ENCODE results near the gene MYL1.

Gene MYL1

GRCh38 chr2:210356944-210357343 is 42.0 kb upstream of the MYL1 start:
- Histone ChIP-seq H3K23ac (ENCODE audit: low read depth, low read length, poor library complexity) (no peak overlapping the region), H2BK15ac (ENCODE audit: low read length) (no peak overlapping the region), H2AFZ (ENCODE audit: low read length) (no peak overlapping the region), H3K18ac (ENCODE audit: low read length) (no peak overlapping the region), H3K4me2 (ENCODE audit: insufficient read depth, low read length, poor library complexity, severe bottlenecking) (no peak overlapping the region), H4K91ac (ENCODE audit: low read depth, low read length, poor library complexity) (no peak overlapping the region), H2BK120ac (ENCODE audit: low read depth, low read length) (no peak overlapping the region), H3K4ac (ENCODE audit: low read length) (no peak overlapping the region), H3K4me1 (ENCODE audit: control insufficient read depth in 2 of 2, insufficient read depth in 1 of 2, low read depth in 1 of 2, low read length in 2 of 2) (no peaks in the 10 kb centered on the region), H4K8ac (ENCODE audit: low read depth, low read length) (no peak overlapping the region), H3K27me3 (ENCODE audit: control insufficient read depth in 3 of 3, insufficient read depth in 3 of 3, low read depth in 1 of 3, low read length in 3 of 3) (no peaks in the 10 kb centered on the region), H3K9me3 (replicated peaks in 1 of 2; ENCODE audit: control insufficient read depth in 2 of 2, insufficient read depth in 1 of 2, low read depth in 1 of 2, low read length in 2 of 2) (no peaks in the 10 kb centered on the region), H3K79me1 (ENCODE audit: low read depth, low read length) (no peaks in the 10 kb centered on the region), H2AK5ac (ENCODE audit: low read depth, low read length) (no peak overlapping the region), H2BK5ac (ENCODE audit: low read length) (no peak overlapping the region), H3K4me3 (ENCODE audit: low read length in 2 of 2) (no peak overlapping the region), H3K14ac (ENCODE audit: low read length) (no peak overlapping the region), H3K9ac (ENCODE audit: low read depth, low read length, poor library complexity) (no peak overlapping the region), H2BK12ac (ENCODE audit: low read length) (no peak overlapping the region), H3K36me3 (replicated peaks in 1 of 2; ENCODE audit: control insufficient read depth in 2 of 2, insufficient read depth in 2 of 2, low read length in 2 of 2) (no peaks in the 10 kb centered on the region), H3K27ac (replicated peaks; ENCODE audit: low read length) (no peak overlapping the region)
- no peak for DNase-seq (ENCODE audit: low spot score)
- WGBS, 2 donors (ENCODE audit: extremely low coverage in 2 of 2, insufficient read length in 2 of 2, insufficient replicate concordance in 1 of 2): no CpG with 5 or more reads among the region's 3 CpGs

- Histone ChIP-seq H3K4ac (ENCODE audit: low read length) (no peak overlapping the region), H3K9ac (ENCODE audit: low read depth, low read length, poor library complexity) (no peak overlapping the region), H3K27me3 (ENCODE audit: control insufficient read depth in 3 of 3, insufficient read depth in 3 of 3, low read depth in 1 of 3, low read length in 3 of 3) (no peaks in the 10 kb centered on the region), H2AK5ac (ENCODE audit: low read depth, low read length) (no peak overlapping the region), H3K4me1 (ENCODE audit: control insufficient read depth in 2 of 2, insufficient read depth in 1 of 2, low read depth in 1 of 2, low read length in 2 of 2) (no peaks in the 10 kb centered on the region), H2BK120ac (ENCODE audit: low read depth, low read length) (no peak overlapping the region), H3K9me3 (replicated peaks in 1 of 2; ENCODE audit: control insufficient read depth in 2 of 2, insufficient read depth in 1 of 2, low read depth in 1 of 2, low read length in 2 of 2) (peaks cover 0 to 1% of the 10 kb centered on the region in 2 donors), H2BK5ac (ENCODE audit: low read length) (no peak overlapping the region), H2BK12ac (ENCODE audit: low read length) (no peak overlapping the region), H3K23ac (ENCODE audit: low read depth, low read length, poor library complexity) (no peak overlapping the region), H3K4me3 (ENCODE audit: low read length in 2 of 2) (no peak overlapping the region), H3K79me1 (ENCODE audit: low read depth, low read length) (no peaks in the 10 kb centered on the region), H3K27ac (replicated peaks; ENCODE audit: low read length) (no peak overlapping the region), H2BK15ac (ENCODE audit: low read length) (no peak overlapping the region), H2AFZ (ENCODE audit: low read length) (no peak overlapping the region), H3K36me3 (replicated peaks in 1 of 2; ENCODE audit: control insufficient read depth in 2 of 2, insufficient read depth in 2 of 2, low read length in 2 of 2) (no peaks in the 10 kb centered on the region), H4K8ac (ENCODE audit: low read depth, low read length) (no peak overlapping the region), H3K14ac (ENCODE audit: low read length) (no peak overlapping the region), H3K18ac (ENCODE audit: low read length) (no peak overlapping the region), H3K4me2 (ENCODE audit: insufficient read depth, low read length, poor library complexity, severe bottlenecking) (no peak overlapping the region), H4K91ac (ENCODE audit: low read depth, low read length, poor library complexity) (no peak overlapping the region)
- DNase-seq (ENCODE audit: low spot score): no peak
- no CpG with 5 or more reads among the region's 2 CpGs for WGBS, 2 donors (ENCODE audit: extremely low coverage in 2 of 2, insufficient read length in 2 of 2, insufficient replicate concordance in 1 of 2)
Measured at GRCh38 chr2:210337159-210337558, 22.2 kb upstream of the MYL1 start.

- Histone ChIP-seq H2BK15ac (ENCODE audit: low read length) (no peak overlapping the region), H3K9ac (ENCODE audit: low read depth, low read length, poor library complexity) (no peak overlapping the region), H3K27me3 (ENCODE audit: control insufficient read depth in 3 of 3, insufficient read depth in 3 of 3, low read depth in 1 of 3, low read length in 3 of 3) (no peaks in the 10 kb centered on the region), H3K4me1 (ENCODE audit: control insufficient read depth in 2 of 2, insufficient read depth in 1 of 2, low read depth in 1 of 2, low read length in 2 of 2) (no peaks in the 10 kb centered on the region), H3K14ac (ENCODE audit: low read length) (no peak overlapping the region), H3K18ac (ENCODE audit: low read length) (no peak overlapping the region), H3K27ac (replicated peaks; ENCODE audit: low read length) (no peak overlapping the region), H3K23ac (ENCODE audit: low read depth, low read length, poor library complexity) (no peak overlapping the region), H3K36me3 (replicated peaks in 1 of 2; ENCODE audit: control insufficient read depth in 2 of 2, insufficient read depth in 2 of 2, low read length in 2 of 2) (no peaks in the 10 kb centered on the region), H4K91ac (ENCODE audit: low read depth, low read length, poor library complexity) (no peak overlapping the region), H3K4me3 (ENCODE audit: low read length in 2 of 2) (no peak overlapping the region), H4K8ac (ENCODE audit: low read depth, low read length) (no peak overlapping the region), H2AFZ (ENCODE audit: low read length) (no peak overlapping the region), H3K9me3 (replicated peaks in 1 of 2; ENCODE audit: control insufficient read depth in 2 of 2, insufficient read depth in 1 of 2, low read depth in 1 of 2, low read length in 2 of 2) (no peaks in the 10 kb centered on the region), H2BK12ac (ENCODE audit: low read length) (no peak overlapping the region), H2AK5ac (ENCODE audit: low read depth, low read length) (no peak overlapping the region), H3K4me2 (ENCODE audit: insufficient read depth, low read length, poor library complexity, severe bottlenecking) (no peak overlapping the region), H3K79me1 (ENCODE audit: low read depth, low read length) (no peaks in the 10 kb centered on the region), H2BK5ac (ENCODE audit: low read length) (no peak overlapping the region), H3K4ac (ENCODE audit: low read length) (no peak overlapping the region), H2BK120ac (ENCODE audit: low read depth, low read length) (no peak overlapping the region)
- no CpG with 5 or more reads among the region's 9 CpGs for WGBS, 2 donors (ENCODE audit: extremely low coverage in 2 of 2, insufficient read length in 2 of 2, insufficient replicate concordance in 1 of 2)
- no peak for DNase-seq (ENCODE audit: low spot score)
Measured at GRCh38 chr2:210324906-210325305, 9.9 kb upstream of the MYL1 start.

GRCh38 chr2:210324458-210324857 is 9.5 kb upstream of the MYL1 start:
- H3K4ac ChIP-seq (ENCODE audit: low read length): no peak overlapping the region
- DNase-seq (ENCODE audit: low spot score): no peak
- no peaks in the 10 kb centered on the region for H3K36me3 ChIP-seq (replicated peaks in 1 of 2; ENCODE audit: control insufficient read depth in 2 of 2, insufficient read depth in 2 of 2, low read length in 2 of 2)
- H4K8ac ChIP-seq (ENCODE audit: low read depth, low read length): no peak overlapping the region
- no peak overlapping the region for H3K23ac ChIP-seq (ENCODE audit: low read depth, low read length, poor library complexity)
- no peak overlapping the region for H4K91ac ChIP-seq (ENCODE audit: low read depth, low read length, poor library complexity)
- H2BK15ac ChIP-seq (ENCODE audit: low read length): no peak overlapping the region
- no peaks in the 10 kb centered on the region for H3K27me3 ChIP-seq (ENCODE audit: control insufficient read depth in 3 of 3, insufficient read depth in 3 of 3, low read depth in 1 of 3, low read length in 3 of 3)
- no peak overlapping the region for H3K9ac ChIP-seq (ENCODE audit: low read depth, low read length, poor library complexity)
- no peak overlapping the region for H3K27ac ChIP-seq (replicated peaks; ENCODE audit: low read length)
- no peak overlapping the region for H2AFZ ChIP-seq (ENCODE audit: low read length)
- no peak overlapping the region for H3K18ac ChIP-seq (ENCODE audit: low read length)
- H3K9me3 ChIP-seq (replicated peaks in 1 of 2; ENCODE audit: control insufficient read depth in 2 of 2, insufficient read depth in 1 of 2, low read depth in 1 of 2, low read length in 2 of 2): no peaks in the 10 kb centered on the region
- H3K4me2 ChIP-seq (ENCODE audit: insufficient read depth, low read length, poor library complexity, severe bottlenecking): no peak overlapping the region
- H2BK12ac ChIP-seq (ENCODE audit: low read length): no peak overlapping the region
- no peak overlapping the region for H3K4me3 ChIP-seq (ENCODE audit: low read length in 2 of 2)
- no peaks in the 10 kb centered on the region for H3K4me1 ChIP-seq (ENCODE audit: control insufficient read depth in 2 of 2, insufficient read depth in 1 of 2, low read depth in 1 of 2, low read length in 2 of 2)
- WGBS, 2 donors (ENCODE audit: extremely low coverage in 2 of 2, insufficient read length in 2 of 2, insufficient replicate concordance in 1 of 2): no CpG with 5 or more reads among the region's 4 CpGs
- no peak overlapping the region for H2BK5ac ChIP-seq (ENCODE audit: low read length)
- no peak overlapping the region for H2BK120ac ChIP-seq (ENCODE audit: low read depth, low read length)
- H3K79me1 ChIP-seq (ENCODE audit: low read depth, low read length): no peaks in the 10 kb centered on the region
- H3K14ac ChIP-seq (ENCODE audit: low read length): no peak overlapping the region
- H2AK5ac ChIP-seq (ENCODE audit: low read depth, low read length): no peak overlapping the region
